Endothelial cell of umbilical vein (primary cell): ENCODE results near the gene ZNF142.

Experiments
- CTCF ChIP-seq, 2 donors: IDR thresholded peaks; 1 replicate in 1 of 2; 2 replicates in 1 of 2; pipeline ENCODE4 v1.5.1; 2011; ENCODE audit warnings: low read length in 2 of 2, mild to moderate bottlenecking in 2 of 2, moderate library complexity in 2 of 2, control low read depth in 1 of 2, inconsistent platforms in 1 of 2, low read depth in 1 of 2; ENCODE audit not compliant: insufficient read depth in 1 of 2; ENCODE audit errors: extremely low read depth in 1 of 2
- POLR2A ChIP-seq: IDR thresholded peaks from 2 replicates; pipeline ENCODE4 v1.6.1; 2012; ENCODE audit warnings: low read depth, mild to moderate bottlenecking, control low read depth, low read length

GRCh38 chr2:218642786-218643185 lies 16.6 kb downstream of the ZNF142 start:
- TF ChIP-seq CTCF (IDR thresholded peaks at IDR 0.05; ENCODE audit: extremely low read depth in 1 of 2, insufficient read depth in 1 of 2, low read depth in 1 of 2, low read length in 2 of 2): no peak
- no peak for TF ChIP-seq POLR2A
